ENCODE data around the gene PTPN14. TPM values are rescaled to one million over a fixed set of nuclear protein-coding genes. Genes with fewer than 3 reads are reported as not detected.

PTPN14 gene
- total RNA-seq, 1 experiment from 2014 or later, result 209 TPM

- Histone ChIP-seq H3K27ac (ENCODE audit: low read length) (peak overlapping the region; percentile 40), H3K27me3 (ENCODE audit: control insufficient read depth, insufficient read depth, low read length) (no peaks in the 10 kb centered on the region), H3K4me1 (ENCODE audit: control insufficient read depth, insufficient read depth, low read length) (peaks cover 24% of the 10 kb centered on the region), H3K36me3 (ENCODE audit: control insufficient read depth, insufficient read depth, low read length) (peaks cover 53% of the 10 kb centered on the region), H3K9me3 (ENCODE audit: control insufficient read depth, insufficient read depth, low read depth, low read length) (no peaks in the 10 kb centered on the region), H3K4me3 (ENCODE audit: low read depth in 2 of 2, low read length in 2 of 2) (no peak overlapping the region)
- in situ Hi-C loops (cut with HindIII; ENCODE audit: low pct_unique_long_range_greater_than_20kb, low sequenced_read_pairs), result no loop called here
- ATAC-seq (no peak), DNase-seq (ENCODE audit: low read depth, low spot score) (no peak)
- CTCF ChIA-PET, result interaction anchor here (0.7 kb wide), 1 partner anchor 158 kb away, joined by 6 read pairs; no protein-coding TSS in a partner anchor
- BruUV-seq (replicated peaks), result no TSS peak
- POLR2A ChIA-PET, result no interaction called here
- intact Hi-C loops (cut with micrococcal nuclease; ENCODE audit: unreplicated experiment), result no loop called here
- TF ChIP-seq REST (IDR thresholded peaks at IDR 0.05; ENCODE audit: insufficient read depth in 1 of 2, low read depth in 2 of 2, low read length in 1 of 2), result no peak
- no peak for TF ChIP-seq POLR2AphosphoS5 (IDR thresholded peaks at IDR 0.05; ENCODE audit: low read depth, low read length)
- TF ChIP-seq, protein P1, sequence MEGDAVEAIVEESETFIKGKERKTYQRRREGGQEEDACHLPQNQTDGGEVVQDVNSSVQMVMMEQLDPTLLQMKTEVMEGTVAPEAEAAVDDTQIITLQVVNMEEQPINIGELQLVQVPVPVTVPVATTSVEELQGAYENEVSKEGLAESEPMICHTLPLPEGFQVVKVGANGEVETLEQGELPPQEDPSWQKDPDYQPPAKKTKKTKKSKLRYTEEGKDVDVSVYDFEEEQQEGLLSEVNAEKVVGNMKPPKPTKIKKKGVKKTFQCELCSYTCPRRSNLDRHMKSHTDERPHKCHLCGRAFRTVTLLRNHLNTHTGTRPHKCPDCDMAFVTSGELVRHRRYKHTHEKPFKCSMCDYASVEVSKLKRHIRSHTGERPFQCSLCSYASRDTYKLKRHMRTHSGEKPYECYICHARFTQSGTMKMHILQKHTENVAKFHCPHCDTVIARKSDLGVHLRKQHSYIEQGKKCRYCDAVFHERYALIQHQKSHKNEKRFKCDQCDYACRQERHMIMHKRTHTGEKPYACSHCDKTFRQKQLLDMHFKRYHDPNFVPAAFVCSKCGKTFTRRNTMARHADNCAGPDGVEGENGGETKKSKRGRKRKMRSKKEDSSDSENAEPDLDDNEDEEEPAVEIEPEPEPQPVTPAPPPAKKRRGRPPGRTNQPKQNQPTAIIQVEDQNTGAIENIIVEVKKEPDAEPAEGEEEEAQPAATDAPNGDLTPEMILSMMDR (IDR thresholded peaks at IDR 0.05), result no peak
- no peak for TF ChIP-seq TCF7L2 (IDR thresholded peaks at IDR 0.05; ENCODE audit: low read depth, low read length)
- TF ChIP-seq SIN3A (IDR thresholded peaks at IDR 0.05; ENCODE audit: borderline replicate concordance, insufficient read depth, low read depth, low read length), result no peak
These were observed 170.3 kb downstream of the PTPN14 start for GRCh38 chr1:214380986-214381695.

DNA sequence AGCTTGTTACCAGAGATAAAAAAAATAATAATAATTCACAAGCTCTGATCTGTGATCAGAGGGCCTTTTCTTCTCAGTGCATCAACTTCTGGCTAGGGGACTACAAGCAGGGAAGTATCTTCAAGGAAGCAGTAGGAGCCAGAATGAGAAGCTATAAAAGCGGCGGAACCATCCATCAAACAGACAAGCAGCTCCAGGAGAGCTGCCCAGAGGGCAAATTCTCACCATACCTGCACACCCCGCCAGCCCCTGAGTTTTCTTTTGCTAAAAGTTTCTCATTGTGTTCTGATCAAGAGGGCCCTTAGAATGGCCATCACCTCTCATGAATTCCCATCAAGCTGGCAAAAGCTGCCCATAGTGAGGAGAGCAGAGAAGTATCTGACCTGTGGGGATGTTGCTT lies 171.0 kb downstream of the PTPN14 start:
- Histone ChIP-seq H3K4me1 (ENCODE audit: control insufficient read depth, insufficient read depth, low read length) (peaks cover 26% of the 10 kb centered on the region), H3K9me3 (ENCODE audit: control insufficient read depth, insufficient read depth, low read depth, low read length) (no peaks in the 10 kb centered on the region), H3K27ac (ENCODE audit: low read length) (peak overlapping the region; percentile 40; the same call in 1 of the 2 replicates), H3K36me3 (ENCODE audit: control insufficient read depth, insufficient read depth, low read length) (peaks cover 54% of the 10 kb centered on the region), H3K4me3 (ENCODE audit: low read depth in 2 of 2, low read length in 2 of 2) (no peak overlapping the region), H3K27me3 (ENCODE audit: control insufficient read depth, insufficient read depth, low read length) (no peaks in the 10 kb centered on the region)
- ATAC-seq (no peak), DNase-seq (ENCODE audit: low read depth, low spot score) (no peak)
- ChIA-PET POLR2A (no interaction called here), CTCF (no interaction called here)
- BruUV-seq (replicated peaks), result no TSS peak
- in situ Hi-C loops (cut with HindIII; ENCODE audit: low pct_unique_long_range_greater_than_20kb, low sequenced_read_pairs) (no loop called here), intact Hi-C loops (cut with micrococcal nuclease; ENCODE audit: unreplicated experiment) (no loop called here)
- TF ChIP-seq TCF7L2 (IDR thresholded peaks at IDR 0.05; ENCODE audit: low read depth, low read length), result no peak
- TF ChIP-seq SIN3A (IDR thresholded peaks at IDR 0.05; ENCODE audit: borderline replicate concordance, insufficient read depth, low read depth, low read length), result no peak
- no peak for TF ChIP-seq REST (IDR thresholded peaks at IDR 0.05; ENCODE audit: insufficient read depth in 1 of 2, low read depth in 2 of 2, low read length in 1 of 2)
- TF ChIP-seq, protein P1 (IDR thresholded peaks at IDR 0.05), result no peak
- TF ChIP-seq POLR2AphosphoS5 (IDR thresholded peaks at IDR 0.05; ENCODE audit: low read depth, low read length), result no peak

All from Panc1 (cell line).